HG03457 (cell line): ENCODE measurements around the gene GRIP2.

Experiments
- ATAC-seq: cut with Tn5 transposase; IDR thresholded peaks from one replicate; pipeline ENCODE4 v1.9.1; 2021; ENCODE audit warnings: moderate number of reproducible peaks; ENCODE audit not compliant: unreplicated experiment

GRIP2 gene

GRCh38 chr3:14541646-14542045, 1.5 kb upstream of the GRIP2 start:
- ATAC-seq: no peak

GRCh38 chr3:14540821-14541385, 761 bp upstream of the GRIP2 start:
- ATAC-seq: no peak

- ATAC-seq: no peak
Observed at GRCh38 chr3:14539384-14539741, 779 bp downstream of the GRIP2 start.

GRCh38 chr3:14538451-14539088, 1.6 kb downstream of the GRIP2 start:
- no peak for ATAC-seq

GRCh38 chr3:14537590-14538450, 2.3 kb downstream of the GRIP2 start:
- ATAC-seq: no peak

- ATAC-seq: no peak
Observed at GRCh38 chr3:14536837-14537589, 3.1 kb downstream of the GRIP2 start.

- ATAC-seq: no peak
Observed at GRCh38 chr3:14536055-14536815, 3.9 kb downstream of the GRIP2 start.

GRCh38 chr3:14535616-14536015, 4.5 kb downstream of the GRIP2 start:
- no peak for ATAC-seq

- no peak for ATAC-seq
Observed at GRCh38 chr3:14534516-14535191, 5.5 kb downstream of the GRIP2 start.

- no peak for ATAC-seq
Observed at GRCh38 chr3:14533457-14533958, 6.6 kb downstream of the GRIP2 start.

GRCh38 chr3:14532691-14533456, 7.3 kb downstream of the GRIP2 start:
- ATAC-seq: no peak

- no peak for ATAC-seq
Observed at GRCh38 chr3:14531856-14532395, 8.2 kb downstream of the GRIP2 start.

- no peak for ATAC-seq
Observed at GRCh38 chr3:14528081-14528480, 12.1 kb downstream of the GRIP2 start.

- no peak for ATAC-seq
Observed at GRCh38 chr3:14525685-14526631, 14.2 kb downstream of the GRIP2 start.

- ATAC-seq: no peak
Observed at GRCh38 chr3:14524920-14525660, 15.1 kb downstream of the GRIP2 start.

GRCh38 chr3:14524311-14524711, 15.8 kb downstream of the GRIP2 start:
- no peak for ATAC-seq

- no peak for ATAC-seq
Observed at GRCh38 chr3:14523792-14524191, 16.4 kb downstream of the GRIP2 start.
